GM18951 (cell line): Measurements from ENCODE around the gene FZR1.
A peak's percentile ranks its signal among the peaks of the same experiment; 100 is the strongest.
"Not testable (repeated sequence)": the region's sequence is repeated elsewhere in the genome, so short reads cannot be mapped to it uniquely, and the experiment has no call there.

Experiments
- POLR2A ChIP-seq: IDR thresholded peaks from 4 replicates; pipeline ENCODE4 v1.6.1; 2011; ENCODE audit warnings: mild to moderate bottlenecking; ENCODE audit not compliant: insufficient read length, insufficient read depth; ENCODE audit errors: extremely low read depth
- in situ Hi-C: fragments of 300-500 bp; cut with MboI; formaldehyde crosslinking; loops from one replicate; pipeline ENCODE4 v1.12.0; 2022; ENCODE audit warnings: low sequenced_read_pairs, mixed read lengths, inconsistent platforms; ENCODE audit not compliant: unreplicated experiment

Gene FZR1

DNA sequence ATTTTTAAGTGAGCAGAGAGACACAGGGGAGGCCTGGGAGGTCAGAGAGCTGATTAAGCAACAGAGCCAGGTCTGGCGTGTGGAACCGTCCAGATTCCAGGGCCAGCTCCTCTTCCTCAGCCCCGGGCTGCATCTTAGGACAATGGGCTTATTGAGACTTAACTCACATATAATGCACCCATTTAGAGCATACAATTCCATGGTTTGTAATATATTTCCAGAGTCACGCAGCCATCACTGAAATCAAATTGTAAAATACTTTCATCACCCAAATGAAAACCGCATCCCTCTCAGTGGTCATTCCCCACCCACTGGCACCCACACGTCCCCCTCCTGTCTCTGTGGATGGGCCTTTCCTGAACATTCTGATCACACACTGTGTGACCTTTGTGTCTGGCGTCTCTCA lies 64.5 kb downstream of the FZR1 start:
- TF ChIP-seq POLR2A: no peak
- in situ Hi-C loops: no loop called here

DNA sequence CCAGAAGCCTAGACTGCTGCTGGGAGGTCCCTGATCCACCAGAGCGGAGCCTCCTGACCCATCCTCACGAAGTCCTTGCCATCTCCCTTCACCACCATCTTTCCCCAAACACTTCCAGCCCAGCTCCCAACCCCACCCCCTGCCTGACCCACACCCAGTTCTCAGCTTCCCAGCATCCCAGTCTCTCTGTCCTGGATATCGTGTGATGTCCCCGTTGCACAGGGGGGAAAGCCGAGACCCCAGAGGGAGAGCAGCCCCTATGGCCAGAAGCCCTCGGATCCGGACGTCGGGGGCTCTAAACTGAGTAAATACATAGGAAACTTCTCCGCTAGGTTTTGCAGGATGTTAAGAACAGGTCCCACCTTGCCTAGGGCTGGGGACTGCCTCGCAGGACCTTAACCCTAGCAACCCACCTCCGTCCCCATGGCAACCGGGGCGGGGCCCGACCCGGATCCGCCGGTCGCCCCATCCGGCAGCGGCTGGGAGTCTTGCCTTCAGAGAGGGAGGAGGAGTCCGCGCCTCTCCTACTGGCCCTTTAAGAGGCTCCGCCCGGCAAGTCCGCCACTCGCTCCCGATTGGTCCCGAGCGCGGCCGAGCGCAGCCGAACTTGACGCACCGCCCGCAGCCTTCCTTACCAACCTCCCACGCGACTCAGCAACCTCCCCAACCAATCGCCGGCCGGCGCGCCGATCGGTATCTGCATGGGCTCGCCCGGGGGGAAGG lies 66.2 kb downstream of the FZR1 start:
- in situ Hi-C loops: no loop called here
- no peak for TF ChIP-seq POLR2A

DNA sequence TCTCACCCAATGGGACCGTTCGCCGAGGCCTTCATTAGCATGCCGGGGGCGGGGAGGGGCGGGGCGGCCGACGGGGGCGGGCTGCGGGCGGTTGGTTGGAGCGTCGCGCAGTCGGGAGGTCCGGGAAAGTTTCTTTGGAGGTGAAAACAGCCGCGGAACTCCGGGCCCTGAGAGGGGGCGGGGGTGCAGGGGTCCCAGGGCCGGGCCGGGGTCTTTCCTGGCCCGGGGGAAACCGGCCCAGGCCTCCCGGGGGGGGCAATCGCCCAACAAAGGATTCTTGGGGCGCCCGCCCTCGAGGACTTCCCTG lies 66.7 kb downstream of the FZR1 start, which contains the start of gene HMG20B:
Gene HMG20B, plus strand, starts transcription at position 90 of the 307 bp plus-strand sequence. CDS start 366 bp downstream, outside the sequence.
- in situ Hi-C loops: no loop called here
- peak; percentile 31 for TF ChIP-seq POLR2A

DNA sequence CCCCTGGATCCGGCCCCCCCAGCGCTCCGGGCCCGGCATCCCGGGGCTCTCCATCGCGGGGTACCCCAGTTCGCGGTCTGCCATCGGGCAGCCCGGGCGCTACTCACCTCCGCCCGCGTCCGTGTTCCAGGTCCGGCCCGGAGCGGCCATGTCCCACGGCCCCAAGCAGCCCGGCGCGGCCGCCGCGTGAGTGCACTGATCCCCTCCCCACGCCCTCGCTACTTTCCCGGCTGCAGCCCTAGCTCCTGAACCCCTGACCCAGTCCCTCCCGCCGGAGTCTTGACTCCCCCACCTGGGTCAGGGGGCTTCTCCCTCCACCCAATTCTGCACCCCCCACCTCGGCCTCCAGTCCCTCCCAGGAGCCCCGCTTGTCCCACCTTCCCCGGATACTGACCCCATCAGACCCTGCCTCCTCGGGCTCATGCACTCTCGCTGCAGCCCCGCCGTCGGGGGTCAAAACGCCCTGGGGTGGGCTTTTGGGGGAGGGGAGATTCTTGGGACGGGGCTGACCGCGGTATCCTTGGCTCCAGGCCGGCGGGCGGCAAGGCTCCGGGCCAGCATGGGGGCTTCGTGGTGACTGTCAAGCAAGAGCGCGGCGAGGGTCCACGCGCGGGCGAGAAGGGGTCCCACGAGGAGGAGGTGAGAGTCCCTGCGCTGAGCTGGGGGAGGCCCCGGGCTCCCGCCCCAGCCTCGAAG lies 67.2 kb downstream of the FZR1 start:
- TF ChIP-seq POLR2A: no peak
- in situ Hi-C loops: no loop called here

DNA sequence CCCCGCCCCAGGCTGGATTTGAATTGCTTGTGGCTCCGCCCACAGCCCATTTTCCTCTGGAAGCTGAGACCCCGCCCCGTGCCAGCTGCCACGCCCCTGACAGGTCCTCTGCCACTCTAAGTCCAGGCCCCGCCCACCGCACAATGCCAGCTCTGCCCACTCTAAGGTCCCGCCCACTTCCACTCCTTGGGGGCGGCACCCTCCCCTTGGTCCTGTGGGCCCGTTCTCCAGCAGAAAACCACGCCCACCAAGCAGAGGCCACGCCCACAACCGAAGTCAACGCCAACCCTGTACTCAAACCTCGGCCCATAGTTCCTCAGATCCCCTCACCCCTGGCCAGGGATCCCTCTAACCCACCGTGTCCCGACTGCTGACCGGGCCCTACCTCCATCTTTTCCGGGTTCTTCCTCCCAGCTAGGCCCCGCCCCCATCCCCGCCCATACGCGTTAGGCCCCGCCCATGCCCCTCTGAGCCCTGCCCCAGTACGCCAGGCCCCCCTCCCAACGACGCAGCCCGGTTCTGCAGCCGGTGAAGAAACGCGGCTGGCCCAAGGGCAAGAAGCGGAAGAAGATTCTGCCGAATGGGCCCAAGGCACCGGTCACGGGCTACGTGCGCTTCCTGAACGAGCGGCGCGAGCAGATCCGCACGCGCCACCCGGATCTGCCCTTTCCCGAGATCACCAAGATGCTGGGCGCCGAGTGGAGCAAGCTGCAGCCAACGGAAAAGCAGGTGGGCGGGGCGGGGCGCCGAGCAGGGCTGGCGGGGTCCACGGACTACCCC lies 67.9 kb downstream of the FZR1 start:
- in situ Hi-C loops: no loop called here
- no peak for TF ChIP-seq POLR2A

DNA sequence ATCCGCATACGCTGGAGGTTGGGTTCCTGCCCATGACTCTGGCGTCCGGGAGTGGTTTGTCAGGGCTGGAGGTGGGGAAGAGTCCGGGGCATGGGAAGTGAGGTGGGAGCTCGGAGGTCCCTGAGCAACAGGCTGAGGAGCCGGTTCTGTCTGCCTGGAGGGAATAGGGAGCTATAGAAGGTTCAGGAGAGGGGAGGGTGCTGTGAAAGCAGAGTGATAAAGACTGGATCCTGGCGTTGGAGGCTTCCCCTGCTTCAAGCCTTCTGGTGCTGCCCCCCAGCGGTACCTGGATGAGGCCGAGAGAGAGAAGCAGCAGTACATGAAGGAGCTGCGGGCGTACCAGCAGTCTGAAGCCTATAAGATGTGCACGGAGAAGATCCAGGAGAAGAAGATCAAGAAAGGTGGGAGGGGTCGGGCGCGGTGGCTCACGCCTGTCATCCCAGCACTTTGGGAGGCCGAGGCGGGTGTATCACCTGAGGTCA lies 69.2 kb downstream of the FZR1 start:
- in situ Hi-C loops: no loop called here
- TF ChIP-seq POLR2A: no peak

DNA sequence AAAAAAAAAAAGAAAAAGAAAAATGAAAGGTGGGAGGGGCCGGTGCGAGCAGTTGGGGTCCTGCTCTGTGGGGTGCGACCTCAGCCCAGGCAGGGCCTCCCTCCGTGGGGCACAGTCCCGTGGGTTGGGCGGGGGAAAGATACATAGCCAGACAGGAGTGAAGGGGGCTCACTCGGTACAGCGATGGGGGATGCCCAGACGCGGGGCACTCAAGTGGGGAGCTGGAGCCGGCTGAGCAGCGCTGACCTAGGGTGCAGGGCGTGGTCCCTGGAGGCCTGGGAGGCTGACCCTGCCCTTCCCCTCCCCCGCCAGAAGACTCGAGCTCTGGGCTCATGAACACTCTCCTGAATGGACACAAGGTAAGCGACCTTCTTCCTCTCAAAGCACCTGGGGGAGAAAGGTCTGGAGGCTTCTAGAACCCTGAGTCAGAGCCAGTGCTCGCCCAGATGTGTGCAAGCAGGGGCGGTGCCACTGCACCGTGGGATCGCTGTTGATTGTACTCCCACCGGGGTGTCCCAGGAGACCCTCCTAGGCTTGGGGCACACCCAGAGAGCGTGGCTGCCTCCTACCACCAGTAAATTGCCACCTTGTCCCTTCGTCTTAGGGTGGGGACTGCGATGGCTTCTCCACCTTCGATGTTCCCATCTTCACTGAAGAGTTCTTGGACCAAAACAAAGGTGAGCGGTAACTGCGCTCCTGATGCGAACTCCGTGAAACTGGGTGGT lies 70.0 kb downstream of the FZR1 start:
- no peak for TF ChIP-seq POLR2A
- in situ Hi-C loops: no loop called here

DNA sequence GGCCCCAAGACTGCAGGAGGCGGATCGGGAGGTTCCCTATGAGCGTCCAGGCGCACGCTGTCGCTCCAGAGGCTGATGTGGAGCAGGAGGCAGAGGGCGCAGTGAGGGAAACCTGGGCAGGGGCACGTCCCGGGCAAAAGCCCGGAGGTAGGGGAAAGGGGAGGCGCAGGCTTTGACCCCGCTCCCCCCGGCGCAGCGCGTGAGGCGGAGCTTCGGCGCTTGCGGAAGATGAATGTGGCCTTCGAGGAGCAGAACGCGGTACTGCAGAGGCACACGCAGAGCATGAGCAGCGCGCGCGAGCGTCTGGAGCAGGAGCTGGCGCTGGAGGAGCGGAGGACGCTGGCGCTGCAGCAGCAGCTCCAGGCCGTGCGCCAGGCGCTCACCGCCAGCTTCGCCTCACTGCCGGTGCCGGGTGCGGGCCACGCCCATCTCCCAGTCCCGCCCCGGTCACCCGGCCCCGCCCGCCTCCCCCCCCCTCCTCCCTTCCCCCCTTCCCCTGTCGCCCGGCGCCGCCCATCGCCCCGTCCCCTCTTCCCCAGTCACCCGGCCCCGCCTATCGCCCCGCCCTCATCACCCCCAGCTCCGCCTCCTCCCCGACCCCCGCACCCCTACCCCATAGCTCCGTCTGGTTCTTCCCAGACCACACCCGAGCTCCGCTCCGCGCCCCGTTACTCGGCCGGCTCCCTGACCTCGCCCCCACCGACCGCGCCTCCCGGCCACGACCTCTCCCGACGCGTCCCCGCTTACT lies 70.8 kb downstream of the FZR1 start:
- in situ Hi-C loops: no loop called here
- TF ChIP-seq POLR2A: no peak

DNA sequence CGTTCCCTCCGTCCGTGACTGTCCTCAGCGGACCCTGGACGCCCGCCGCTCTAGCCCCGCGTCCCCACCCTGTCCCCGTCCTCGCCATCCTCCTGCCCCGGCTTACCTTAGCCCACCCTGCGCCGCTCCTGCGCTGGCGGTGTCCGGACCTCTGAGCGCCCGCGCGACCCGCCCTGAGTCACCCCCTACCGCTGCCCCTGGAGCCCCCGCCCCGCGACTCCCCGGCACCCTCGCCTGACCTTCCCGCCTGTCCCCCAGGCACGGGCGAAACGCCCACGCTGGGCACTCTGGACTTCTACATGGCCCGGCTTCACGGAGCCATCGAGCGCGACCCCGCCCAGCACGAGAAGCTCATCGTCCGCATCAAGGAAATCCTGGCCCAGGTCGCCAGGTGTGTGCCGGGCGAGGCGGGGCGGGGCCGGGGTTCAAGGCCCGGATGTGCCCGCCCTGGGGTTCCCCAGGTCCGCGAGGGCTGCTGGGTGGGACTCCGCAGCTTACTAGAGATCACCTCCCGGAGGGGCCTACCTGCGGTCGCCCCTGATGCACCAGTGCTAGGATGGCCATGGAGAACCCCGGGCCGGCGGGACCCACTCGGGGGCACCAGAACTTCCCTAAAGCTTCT lies 71.7 kb downstream of the FZR1 start:
- no peak for TF ChIP-seq POLR2A
- in situ Hi-C loops: no loop called here

DNA sequence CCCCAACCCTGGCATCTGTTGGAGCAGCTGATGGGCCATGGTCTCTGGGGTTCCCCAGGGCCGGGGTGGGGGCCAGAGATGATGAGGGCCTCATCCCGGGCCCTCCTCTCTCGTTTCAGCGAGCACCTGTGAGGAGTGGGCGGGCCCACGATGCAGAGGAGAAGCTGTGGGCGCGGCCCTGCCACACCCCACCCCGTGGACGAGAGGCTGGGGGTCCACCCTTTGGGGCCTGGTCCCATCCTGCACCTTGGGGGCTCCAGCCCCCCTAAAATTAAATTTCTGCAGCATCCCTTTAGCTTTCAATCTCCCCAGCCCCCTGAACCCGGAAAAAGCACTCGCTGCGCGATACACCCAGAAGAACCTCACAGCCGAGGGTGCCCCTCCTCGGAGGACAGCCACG lies 72.3 kb downstream of the FZR1 start:
- in situ Hi-C loops: no loop called here
- TF ChIP-seq POLR2A: no peak

DNA sequence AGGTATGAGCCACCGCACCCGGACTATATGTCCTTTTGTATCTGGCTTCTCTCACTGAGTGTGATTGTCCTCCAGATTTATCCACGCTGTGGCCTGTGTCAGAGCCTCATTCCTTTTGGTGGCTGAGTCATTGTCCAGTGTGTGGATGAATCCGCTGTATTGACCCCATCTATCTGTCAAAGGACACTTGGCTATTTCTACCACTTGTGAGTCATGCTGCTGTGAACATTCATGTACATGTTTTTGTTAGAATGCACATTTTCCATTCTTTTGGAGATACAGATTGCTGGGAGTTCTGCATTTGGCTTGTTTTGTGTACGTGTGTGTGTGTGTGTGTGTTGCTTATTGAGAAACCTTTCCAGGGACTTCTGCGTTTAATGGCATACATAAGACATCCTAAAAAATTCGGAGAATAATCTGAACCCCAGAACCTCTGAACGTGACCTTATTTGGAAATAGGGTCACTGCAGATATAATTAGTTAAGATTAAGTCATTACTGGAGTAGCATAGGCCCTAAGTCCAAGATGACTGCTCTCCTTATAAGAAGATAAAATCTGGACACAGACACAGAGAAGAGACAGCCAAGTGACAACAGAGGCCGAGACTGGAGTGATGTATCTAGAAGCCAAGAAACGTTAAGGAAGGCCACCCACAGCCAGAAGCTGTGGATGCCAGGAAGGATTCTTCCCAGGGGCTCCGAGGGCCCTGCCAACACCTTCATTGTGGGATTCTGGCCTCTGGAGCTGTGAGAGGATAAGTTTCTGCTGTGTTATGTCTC lies 74.2 kb downstream of the FZR1 start:
- in situ Hi-C loops: no loop called here
- no peak for TF ChIP-seq POLR2A

DNA sequence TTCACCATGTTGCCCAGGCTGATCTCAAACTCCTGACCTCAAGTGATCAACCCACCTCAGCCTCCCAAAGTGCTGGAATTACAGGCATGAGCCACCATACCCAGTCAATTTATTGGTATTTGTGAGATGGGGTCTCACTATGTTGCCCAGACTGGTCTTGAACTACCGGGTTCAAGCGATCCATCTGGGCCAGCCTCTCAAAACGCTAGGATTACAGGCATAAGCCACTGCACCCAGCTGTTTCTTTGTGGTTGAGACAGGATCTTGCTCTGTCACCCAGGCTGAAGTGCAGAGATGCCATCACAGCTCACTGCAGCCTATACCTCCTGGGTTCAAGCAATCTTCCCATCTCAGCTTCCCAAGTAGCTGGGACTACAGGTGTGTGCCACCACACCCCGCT lies 75.7 kb downstream of the FZR1 start:
- in situ Hi-C loops: not testable (repeated sequence)

DNA sequence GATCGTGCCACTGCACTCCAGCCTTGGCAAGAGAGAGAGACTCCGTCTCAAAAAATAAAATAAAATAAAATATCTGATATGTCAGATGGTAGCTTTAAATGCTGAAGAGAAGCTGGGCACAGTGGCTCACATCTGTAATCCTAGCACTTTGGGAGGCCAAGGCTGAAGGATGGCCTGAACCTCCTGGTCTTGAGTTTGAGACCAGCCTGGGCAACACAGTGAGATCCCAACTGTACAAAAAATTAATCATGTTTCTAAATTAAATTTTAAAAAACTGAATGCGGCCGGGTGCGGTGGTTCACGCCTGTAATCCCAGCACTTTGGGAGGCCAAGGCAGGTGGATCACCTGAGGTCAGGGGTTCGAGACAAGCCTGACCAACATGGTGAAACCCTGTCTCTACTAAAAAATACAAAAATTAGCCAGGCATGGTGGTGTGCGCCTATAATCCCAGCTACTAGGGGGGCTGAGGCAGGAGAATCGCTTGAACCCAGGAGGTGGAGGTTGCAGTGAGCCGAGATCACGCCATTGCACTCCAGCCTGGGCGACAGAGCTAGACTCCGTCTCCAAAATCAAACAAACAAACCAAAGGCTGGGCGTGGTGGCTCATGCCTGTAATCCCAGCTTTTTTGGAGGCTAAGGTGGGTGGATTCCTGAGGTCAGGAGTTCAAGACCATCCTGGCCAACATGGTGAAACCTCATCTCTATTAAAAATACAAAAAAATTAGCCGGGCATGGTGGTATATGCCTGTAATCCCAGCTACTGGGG lies 78.1 kb downstream of the FZR1 start:
- in situ Hi-C loops: not testable (repeated sequence)
